ENCODE measurements around the gene ADPRH. TPM values are rescaled to one million over a fixed set of nuclear protein-coding genes. Genes with fewer than 3 reads are reported as not detected.

The ADPRH gene
- total and polyA plus RNA-seq, 2 of the 4 experiments (the other 2 are of a cell fraction) = under 0.01 to 0.12 TPM

GRCh38 chr3:119632216-119632615 is 52.9 kb downstream of the ADPRH start:
- H4K91ac ChIP-seq (ENCODE audit: insufficient read depth, low read depth, low read length) = no peak overlapping the region
- no peak overlapping the region for H3K14ac ChIP-seq (replicated peaks; ENCODE audit: low read depth, low read length)
- H2AFZ ChIP-seq (replicated peaks; ENCODE audit: low read length, poor library complexity) = no peak overlapping the region
- no peaks in the 10 kb centered on the region for H3K27me3 ChIP-seq (ENCODE audit: control insufficient read depth, insufficient read depth, low read length)
- H2BK20ac ChIP-seq (ENCODE audit: low read depth, low read length) = peak overlapping the region; percentile 17; the same call in 1 of the 2 replicates
- H4K5ac ChIP-seq (ENCODE audit: low read depth, low read length) = no peak overlapping the region; the same call in 1 of the 2 replicates
- no peak overlapping the region for H2AK5ac ChIP-seq (ENCODE audit: low read depth, low read length)
- TF ChIP-seq MXI1 (IDR thresholded peaks at IDR 0.05; ENCODE audit: borderline replicate concordance, low read depth, low read length) = no peak
- TF ChIP-seq ELK1 (IDR thresholded peaks at IDR 0.05; ENCODE audit: borderline replicate concordance, low read depth, low read length) = no peak
- TF ChIP-seq BHLHE40 (IDR thresholded peaks at IDR 0.05; ENCODE audit: low read depth, low read length) = no peak
- TF ChIP-seq RCOR1 (IDR thresholded peaks at IDR 0.05; ENCODE audit: insufficient replicate concordance, low read length) = no peak
- no peak for TF ChIP-seq USF2 (IDR thresholded peaks at IDR 0.05; ENCODE audit: low read depth, low read length)
- no peak for TF ChIP-seq FOS (IDR thresholded peaks at IDR 0.05; ENCODE audit: low read depth, low read length)
- TF ChIP-seq SMC3 (IDR thresholded peaks at IDR 0.05; ENCODE audit: low read depth, low read length) = no peak
- TF ChIP-seq CHD1 (IDR thresholded peaks at IDR 0.05; ENCODE audit: low read depth, low read length) = no peak
- H3K4me3 ChIP-seq (ENCODE audit: insufficient read depth, low read depth, low read length) = no peak overlapping the region
- H2BK15ac ChIP-seq (ENCODE audit: low read depth, low read length) = no peak overlapping the region
- no peak overlapping the region for H3K23ac ChIP-seq (ENCODE audit: low read depth, low read length)
- H3K56ac ChIP-seq (ENCODE audit: extremely low read depth, insufficient read depth, low read length) = no peak overlapping the region
- no peaks in the 10 kb centered on the region for H3K9me3 ChIP-seq (ENCODE audit: control insufficient read depth, insufficient read depth, low read length)
- ATAC-seq (ENCODE audit: low read depth) (no peak), DNase-seq (no peak)
- H3K9ac ChIP-seq (ENCODE audit: low read depth, low read length) = no peak overlapping the region
- ChIA-PET CTCF (no interaction called here), POLR2A (ENCODE audit: unreplicated experiment) (no interaction called here)
- H2AK9ac ChIP-seq (replicated peaks; ENCODE audit: low read depth, low read length, poor library complexity) = no peak overlapping the region
- H3K4me1 ChIP-seq (ENCODE audit: control insufficient read depth, insufficient read depth, low read length) = peaks cover 12% of the 10 kb centered on the region
- H3K4ac ChIP-seq (ENCODE audit: low read depth, low read length) = no peak overlapping the region
- no peak overlapping the region for H2BK5ac ChIP-seq (ENCODE audit: low read depth, low read length, poor library complexity, severe bottlenecking)
- no TSS peak for BruUV-seq (replicated peaks)
- dilution Hi-C loops (cut with HindIII; ENCODE audit: low sequenced_read_pairs, unreplicated experiment) = no loop called here
- WGBS, 2 experiments (ENCODE audit: extremely low coverage in 2 of 2, insufficient read length in 1 of 2) = no CpG with 5 or more reads among the region's 4 CpGs
- H4K8ac ChIP-seq (ENCODE audit: low read depth in 2 of 2, low read length in 2 of 2) = no peak overlapping the region
- no peak overlapping the region; the same call in 1 of the 2 replicates for H3K18ac ChIP-seq (ENCODE audit: low read depth, low read length)
- H3K36me3 ChIP-seq (ENCODE audit: control insufficient read depth, insufficient read depth, low read length) = no peaks in the 10 kb centered on the region
- no peak overlapping the region for H3K27ac ChIP-seq (ENCODE audit: insufficient read depth, low read length)
- in situ Hi-C loops (cut with MboI; ENCODE audit: low sequenced_read_pairs) = no loop called here
- no peaks in the 10 kb centered on the region for H4K20me1 ChIP-seq (ENCODE audit: insufficient read depth, low read length)
- intact Hi-C loops (cut with micrococcal nuclease) = no loop called here
- H3K4me2 ChIP-seq (ENCODE audit: low read depth, low read length) = no peak overlapping the region
- H2BK120ac ChIP-seq (ENCODE audit: low read depth, low read length) = no peak overlapping the region
- H3K9me1 ChIP-seq (ENCODE audit: insufficient read depth, low read length) = no peaks in the 10 kb centered on the region; the same call in 1 of the 2 replicates
- no peaks in the 10 kb centered on the region for H3K79me1 ChIP-seq (ENCODE audit: low read depth in 1 of 2, low read length in 2 of 2)
